Measurements from ENCODE around the gene BANK1. TPM values are rescaled to one million over a fixed set of nuclear protein-coding genes. Genes with fewer than 3 reads are reported as not detected.

Gene BANK1
- total RNA-seq, 4 donors from 2014 or later: 0.22 to 1.4 (median 0.96) TPM

- DNase-seq (ENCODE audit: low spot score in 2 of 2): no peak
- TF ChIP-seq POLR2A (IDR thresholded peaks at IDR 0.05) (no peak), CTCF (IDR thresholded peaks at IDR 0.05) (no peak)
- WGBS, 2 donors: 85 to 86% methylated on average over 1 of the region's 1 CpG
- H3K4me3 ChIP-seq (ENCODE audit: low read depth, poor library complexity, severe bottlenecking): no peak overlapping the region
- intact Hi-C loops (cut with DNase I; ENCODE audit: low total_unique reads): no loop called here
Observed at GRCh38 chr4:101954351-101954750, 163.8 kb downstream of the BANK1 start.

- intact Hi-C loops (cut with DNase I; ENCODE audit: low total_unique reads): no loop called here
- no peak for DNase-seq (ENCODE audit: low spot score in 2 of 2)
- TF ChIP-seq POLR2A (IDR thresholded peaks at IDR 0.05) (no peak), CTCF (IDR thresholded peaks at IDR 0.05) (no peak)
- 79 to 85% methylated on average over 4 of the region's 4 CpGs for WGBS, 2 donors
- no peak overlapping the region for H3K4me3 ChIP-seq (ENCODE audit: low read depth, poor library complexity, severe bottlenecking)
Observed at GRCh38 chr4:101954975-101955678, 164.6 kb downstream of the BANK1 start.

GRCh38 chr4:101956068-101956825, 165.7 kb downstream of the BANK1 start:
- intact Hi-C loops (cut with DNase I; ENCODE audit: low total_unique reads): no loop called here
- TF ChIP-seq POLR2A (IDR thresholded peaks at IDR 0.05) (no peak), CTCF (IDR thresholded peaks at IDR 0.05) (no peak)
- WGBS, 2 donors: 85 to 90% methylated on average over 4 of the region's 4 CpGs
- DNase-seq (ENCODE audit: low spot score in 2 of 2): no peak
- no peak overlapping the region for H3K4me3 ChIP-seq (ENCODE audit: low read depth, poor library complexity, severe bottlenecking)

GRCh38 chr4:101958547-101958946, 168.0 kb downstream of the BANK1 start:
- WGBS, 2 donors: 69 to 84% methylated on average over 3 of the region's 3 CpGs
- DNase-seq (ENCODE audit: low spot score in 2 of 2): no peak
- intact Hi-C loops (cut with DNase I; ENCODE audit: low total_unique reads): no loop called here
- no peak overlapping the region for H3K4me3 ChIP-seq (ENCODE audit: low read depth, poor library complexity, severe bottlenecking)
- TF ChIP-seq POLR2A (IDR thresholded peaks at IDR 0.05): no peak
- TF ChIP-seq CTCF (IDR thresholded peaks at IDR 0.05): no peak

GRCh38 chr4:101960431-101960830, 169.9 kb downstream of the BANK1 start:
- intact Hi-C loops (cut with DNase I; ENCODE audit: low total_unique reads): no loop called here
- DNase-seq (ENCODE audit: low spot score in 2 of 2): no peak
- TF ChIP-seq CTCF (IDR thresholded peaks at IDR 0.05) (no peak), POLR2A (IDR thresholded peaks at IDR 0.05) (no peak)
- WGBS, 2 donors: 87 to 90% methylated on average over 4 of the region's 4 CpGs
- no peak overlapping the region for H3K4me3 ChIP-seq (ENCODE audit: low read depth, poor library complexity, severe bottlenecking)
